ENCODE results near the gene SIGLEC11. TPM values are rescaled to one million over a fixed set of nuclear protein-coding genes. Genes with fewer than 3 reads are reported as not detected.
A peak's percentile ranks its signal among the peaks of the same experiment; 100 is the strongest.

Gene SIGLEC11
- total RNA-seq, 1 experiment from 2014 or later = not detected

DNA sequence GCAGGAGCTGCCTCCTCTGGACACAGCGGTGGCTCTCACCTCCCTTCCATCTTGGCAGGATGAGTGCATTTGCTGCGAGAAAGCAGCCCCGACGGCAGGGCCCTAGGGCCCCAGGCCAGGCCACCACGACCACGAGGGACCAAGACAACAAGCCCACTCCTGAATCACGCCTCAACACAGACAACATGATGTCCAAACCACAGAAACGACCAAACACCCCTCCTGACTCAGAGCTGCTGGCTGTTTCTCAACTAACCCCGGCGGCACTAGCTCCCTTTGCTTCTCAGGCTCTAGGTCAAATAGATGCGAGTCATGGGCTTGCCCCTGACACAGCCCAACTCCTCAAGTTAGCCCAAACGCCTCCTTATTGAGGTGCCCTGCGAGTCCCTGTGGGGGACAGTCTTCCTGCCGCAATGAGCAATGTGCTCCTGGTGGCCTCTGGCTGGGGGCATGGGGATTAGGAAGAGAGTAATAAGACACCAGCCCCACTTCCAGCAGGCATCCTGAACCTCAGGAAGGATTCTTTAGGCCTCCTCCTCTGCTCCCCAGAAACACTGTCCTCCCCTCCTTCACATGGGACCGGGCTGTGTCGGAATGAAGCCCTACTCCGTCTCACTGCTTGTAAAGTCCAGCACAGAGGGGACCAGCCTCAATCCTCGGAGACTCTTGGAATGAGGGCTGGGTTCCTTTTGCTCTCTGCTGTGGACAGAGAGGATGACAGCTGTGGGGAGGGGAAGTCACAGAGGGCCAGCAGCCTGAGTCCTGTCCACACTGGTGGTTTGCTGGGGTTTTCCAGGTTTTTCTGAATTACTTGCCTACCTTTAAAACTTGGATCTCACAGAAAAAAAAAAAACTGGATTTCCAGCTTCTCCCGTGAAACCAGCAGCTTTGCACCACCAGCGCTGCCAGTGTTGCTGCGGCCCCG lies 38.8 kb downstream of the SIGLEC11 start:
- no peak overlapping the region for H3K4me3 ChIP-seq (ENCODE audit: low read length)
- H3F3A ChIP-seq (ENCODE audit: low read length, unreplicated experiment) = no peaks in the 10 kb centered on the region
- TF ChIP-seq, protein P1, sequence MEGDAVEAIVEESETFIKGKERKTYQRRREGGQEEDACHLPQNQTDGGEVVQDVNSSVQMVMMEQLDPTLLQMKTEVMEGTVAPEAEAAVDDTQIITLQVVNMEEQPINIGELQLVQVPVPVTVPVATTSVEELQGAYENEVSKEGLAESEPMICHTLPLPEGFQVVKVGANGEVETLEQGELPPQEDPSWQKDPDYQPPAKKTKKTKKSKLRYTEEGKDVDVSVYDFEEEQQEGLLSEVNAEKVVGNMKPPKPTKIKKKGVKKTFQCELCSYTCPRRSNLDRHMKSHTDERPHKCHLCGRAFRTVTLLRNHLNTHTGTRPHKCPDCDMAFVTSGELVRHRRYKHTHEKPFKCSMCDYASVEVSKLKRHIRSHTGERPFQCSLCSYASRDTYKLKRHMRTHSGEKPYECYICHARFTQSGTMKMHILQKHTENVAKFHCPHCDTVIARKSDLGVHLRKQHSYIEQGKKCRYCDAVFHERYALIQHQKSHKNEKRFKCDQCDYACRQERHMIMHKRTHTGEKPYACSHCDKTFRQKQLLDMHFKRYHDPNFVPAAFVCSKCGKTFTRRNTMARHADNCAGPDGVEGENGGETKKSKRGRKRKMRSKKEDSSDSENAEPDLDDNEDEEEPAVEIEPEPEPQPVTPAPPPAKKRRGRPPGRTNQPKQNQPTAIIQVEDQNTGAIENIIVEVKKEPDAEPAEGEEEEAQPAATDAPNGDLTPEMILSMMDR (conservative IDR thresholded peaks at IDR 0.05; ENCODE audit: low read depth, low read length) = no peak
- TF ChIP-seq EZH2phosphoT487 (IDR thresholded peaks at IDR 0.05; ENCODE audit: borderline replicate concordance, low read length) = no peak
- TF ChIP-seq EZH2 (IDR thresholded peaks at IDR 0.05; ENCODE audit: low read length, unreplicated experiment) = no peak
- H2AFZ ChIP-seq (ENCODE audit: low read length) = no peak overlapping the region
- DNase-seq (peak; percentile 40), ATAC-seq (peak; percentile 35; the same call in 1 of the 2 replicates)
- peaks cover 97% of the 10 kb centered on the region for H3K79me2 ChIP-seq (ENCODE audit: low read length)
- no TSS peak for BruUV-seq (replicated peaks)
- H3K27me3 ChIP-seq (ENCODE audit: low read length) = no peaks in the 10 kb centered on the region
- ChIA-PET CTCF (no interaction called here), POLR2A (ENCODE audit: unreplicated experiment) (no interaction called here)
- peaks cover 12% of the 10 kb centered on the region for H3K4me1 ChIP-seq (ENCODE audit: insufficient read depth, low read length)
- no peak overlapping the region for H3K27ac ChIP-seq (ENCODE audit: low read length)
- no peaks in the 10 kb centered on the region for H3K9me3 ChIP-seq (ENCODE audit: low read length)
- H3K9ac ChIP-seq (ENCODE audit: low read length) = no peak overlapping the region
- intact Hi-C loops (cut with micrococcal nuclease) = no loop called here
- no peaks in the 10 kb centered on the region for H3K9me2 ChIP-seq (replicated peaks; ENCODE audit: low read length)
- H4K20me1 ChIP-seq (ENCODE audit: low read length) = peaks cover 73% of the 10 kb centered on the region
- no peak overlapping the region for H3K4me2 ChIP-seq (ENCODE audit: low read length)
- H3K36me3 ChIP-seq (ENCODE audit: low read depth, low read length) = peaks cover 75% of the 10 kb centered on the region

DNA sequence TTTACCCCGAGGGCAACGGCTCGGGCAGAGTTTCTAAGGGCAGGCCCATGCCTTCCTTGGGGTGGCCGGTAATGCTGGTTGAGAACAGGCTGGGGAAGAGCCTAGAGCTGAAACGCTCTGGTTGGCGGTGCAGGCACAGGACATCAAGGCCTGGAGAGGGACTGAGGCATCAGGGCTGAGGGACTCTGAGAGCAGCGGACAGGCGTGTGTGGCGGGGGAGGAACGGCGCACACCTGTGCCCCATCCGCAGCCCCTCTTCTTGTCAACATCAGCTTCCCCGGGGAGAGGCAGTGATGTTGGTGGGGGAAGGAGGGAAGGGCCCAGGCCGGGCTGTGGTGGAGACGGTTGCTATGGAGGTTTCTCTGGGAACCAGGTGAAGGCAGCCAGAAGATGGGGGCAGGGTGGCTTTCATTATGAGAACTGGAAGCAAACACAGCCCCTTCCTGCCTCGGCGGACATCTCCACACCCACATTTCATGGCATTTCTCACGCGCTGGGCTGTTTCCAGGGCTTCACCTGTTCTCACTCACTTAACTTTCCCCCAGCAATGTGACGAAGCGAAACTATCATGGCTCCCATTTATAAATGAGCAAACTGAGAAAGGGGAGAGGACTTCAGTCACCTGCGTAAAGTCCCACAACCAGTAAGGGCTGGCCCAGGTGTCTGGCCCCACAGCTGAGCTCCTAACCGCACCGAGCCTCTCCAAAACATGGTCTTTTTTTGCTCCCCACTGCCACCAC lies 40.2 kb downstream of the SIGLEC11 start:
- Histone ChIP-seq H3F3A (ENCODE audit: low read length, unreplicated experiment) (no peaks in the 10 kb centered on the region), H3K36me3 (ENCODE audit: low read depth, low read length) (peaks cover 74% of the 10 kb centered on the region), H3K79me2 (ENCODE audit: low read length) (peaks cover 94% of the 10 kb centered on the region), H3K4me2 (ENCODE audit: low read length) (no peak overlapping the region), H3K4me3 (ENCODE audit: low read length) (no peak overlapping the region), H4K20me1 (ENCODE audit: low read length) (peaks cover 70% of the 10 kb centered on the region), H3K4me1 (ENCODE audit: insufficient read depth, low read length) (peaks cover 5% of the 10 kb centered on the region), H3K9me3 (ENCODE audit: low read length) (no peaks in the 10 kb centered on the region), H3K27ac (ENCODE audit: low read length) (no peak overlapping the region), H3K27me3 (ENCODE audit: low read length) (no peaks in the 10 kb centered on the region), H3K9me2 (replicated peaks; ENCODE audit: low read length) (no peaks in the 10 kb centered on the region), H3K9ac (ENCODE audit: low read length) (no peak overlapping the region), H2AFZ (ENCODE audit: low read length) (no peak overlapping the region)
- intact Hi-C loops (cut with micrococcal nuclease) = no loop called here
- POLR2A ChIA-PET (ENCODE audit: unreplicated experiment) = no interaction called here
- no TSS peak for BruUV-seq (replicated peaks)
- ATAC-seq (no peak), DNase-seq (no peak)
- CTCF ChIA-PET = no interaction called here
- TF ChIP-seq EZH2phosphoT487 (IDR thresholded peaks at IDR 0.05; ENCODE audit: borderline replicate concordance, low read length) = no peak
- no peak for TF ChIP-seq EZH2 (IDR thresholded peaks at IDR 0.05; ENCODE audit: low read length, unreplicated experiment)
- TF ChIP-seq, protein P1 (conservative IDR thresholded peaks at IDR 0.05; ENCODE audit: low read depth, low read length) = no peak

Data from PC-3 (cell line).